ENCODE measurements around the gene LMBRD1.

DNA sequence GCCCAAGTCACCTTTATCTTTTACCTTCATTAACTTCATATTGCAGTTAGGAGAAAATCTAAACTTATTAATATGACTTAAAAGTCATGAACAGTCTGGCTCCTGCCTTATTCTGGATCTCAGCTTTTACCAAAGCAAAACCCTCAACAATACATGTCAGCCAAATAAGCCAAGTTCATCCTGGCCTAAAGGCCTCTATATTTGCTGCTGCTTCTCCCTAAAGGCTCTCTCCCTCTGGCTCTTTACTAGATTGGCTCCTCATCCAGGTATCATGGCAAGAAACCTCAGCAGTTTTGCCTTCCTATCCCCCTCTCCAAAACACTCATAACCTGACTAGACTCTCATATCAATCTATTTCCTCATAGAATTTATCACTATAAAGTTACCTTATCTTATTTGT lies 11.1 kb downstream of the LMBRD1 start:
- TF ChIP-seq POLR2A (IDR thresholded peaks at IDR 0.05) = no peak
- TF ChIP-seq, protein P1, sequence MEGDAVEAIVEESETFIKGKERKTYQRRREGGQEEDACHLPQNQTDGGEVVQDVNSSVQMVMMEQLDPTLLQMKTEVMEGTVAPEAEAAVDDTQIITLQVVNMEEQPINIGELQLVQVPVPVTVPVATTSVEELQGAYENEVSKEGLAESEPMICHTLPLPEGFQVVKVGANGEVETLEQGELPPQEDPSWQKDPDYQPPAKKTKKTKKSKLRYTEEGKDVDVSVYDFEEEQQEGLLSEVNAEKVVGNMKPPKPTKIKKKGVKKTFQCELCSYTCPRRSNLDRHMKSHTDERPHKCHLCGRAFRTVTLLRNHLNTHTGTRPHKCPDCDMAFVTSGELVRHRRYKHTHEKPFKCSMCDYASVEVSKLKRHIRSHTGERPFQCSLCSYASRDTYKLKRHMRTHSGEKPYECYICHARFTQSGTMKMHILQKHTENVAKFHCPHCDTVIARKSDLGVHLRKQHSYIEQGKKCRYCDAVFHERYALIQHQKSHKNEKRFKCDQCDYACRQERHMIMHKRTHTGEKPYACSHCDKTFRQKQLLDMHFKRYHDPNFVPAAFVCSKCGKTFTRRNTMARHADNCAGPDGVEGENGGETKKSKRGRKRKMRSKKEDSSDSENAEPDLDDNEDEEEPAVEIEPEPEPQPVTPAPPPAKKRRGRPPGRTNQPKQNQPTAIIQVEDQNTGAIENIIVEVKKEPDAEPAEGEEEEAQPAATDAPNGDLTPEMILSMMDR (IDR thresholded peaks at IDR 0.05) = no peak
